GM19043 (cell line): ENCODE data around the gene FOXC2.

Source experiments
- ATAC-seq: cut with Tn5 transposase; IDR thresholded peaks from one replicate; pipeline ENCODE4 v1.9.1; 2021; ENCODE audit warnings: low read depth; ENCODE audit not compliant: unreplicated experiment

The FOXC2 gene

GRCh38 chr16:86571530-86571915 is 4.9 kb downstream of the FOXC2 start:
- no peak for ATAC-seq

- ATAC-seq, result no peak
Measured at GRCh38 chr16:86572041-86572521, 5.5 kb downstream of the FOXC2 start.

GRCh38 chr16:86572606-86573005 is 6.0 kb downstream of the FOXC2 start:
- ATAC-seq, result no peak

- no peak for ATAC-seq
Measured at GRCh38 chr16:86573215-86573614, 6.6 kb downstream of the FOXC2 start.

- no peak for ATAC-seq
Measured at GRCh38 chr16:86573646-86574508, 7.2 kb downstream of the FOXC2 start.

GRCh38 chr16:86574646-86575045 is 8.0 kb downstream of the FOXC2 start:
- no peak for ATAC-seq

GRCh38 chr16:86575095-86575685 is 8.6 kb downstream of the FOXC2 start:
- no peak for ATAC-seq

- ATAC-seq, result no peak
Measured at GRCh38 chr16:86575754-86576557, 9.3 kb downstream of the FOXC2 start.

- no peak for ATAC-seq
Measured at GRCh38 chr16:86576591-86577313, 10.1 kb downstream of the FOXC2 start.

GRCh38 chr16:86577314-86577971 is 10.8 kb downstream of the FOXC2 start:
- ATAC-seq, result no peak

- ATAC-seq, result no peak
Measured at GRCh38 chr16:86578061-86578599, 11.5 kb downstream of the FOXC2 start, which contains the start of gene FOXL1. Gene FOXL1, plus strand, starts transcription at chr16:86578549. Its CDS starts 175 bp downstream, at chr16:86578724.

- no peak for ATAC-seq
Measured at GRCh38 chr16:86578611-86579267, 12.1 kb downstream of the FOXC2 start.

- ATAC-seq, result no peak
Measured at GRCh38 chr16:86579268-86580062, 12.8 kb downstream of the FOXC2 start.

GRCh38 chr16:86580063-86580790 is 13.6 kb downstream of the FOXC2 start:
- no peak for ATAC-seq

GRCh38 chr16:86580791-86581170 is 14.2 kb downstream of the FOXC2 start:
- no peak for ATAC-seq

GRCh38 chr16:86581458-86581857 is 14.8 kb downstream of the FOXC2 start:
- ATAC-seq, result no peak

GRCh38 chr16:86584071-86584685 is 17.5 kb downstream of the FOXC2 start:
- no peak for ATAC-seq
